Transverse colon (tissue), 4 donors: ENCODE data around the gene CADM1. TPM values are rescaled to one million over a fixed set of nuclear protein-coding genes. Genes with fewer than 3 reads are reported as not detected.

ENCODE experiments used
- DNase-seq: peaks from one replicate; pipeline ENCODE4 v3.0.0-alpha.2; 2019
- H3K27ac ChIP-seq, 4 donors: fragments of 200-600 bp; sonication (generic); 2 replicates each; pipeline ENCODE4 v1.5.1; 2016 to 2018; ENCODE audit warnings: inconsistent platforms in 4 of 4
- H3K27me3 ChIP-seq: fragments of 200-600 bp; sonication (generic); 2 replicates; pipeline ENCODE4 v1.5.1; 2017; ENCODE audit warnings: inconsistent platforms
- H3K36me3 ChIP-seq, 4 donors: fragments of 200-600 bp; sonication (generic); 2 replicates each; pipeline ENCODE4 v1.5.1; 2017 to 2019; ENCODE audit warnings: inconsistent platforms in 4 of 4
- H3K4me1 ChIP-seq, 4 donors: fragments of 200-600 bp; sonication (generic); 2 replicates each; pipeline ENCODE4 v1.5.1; 2017 to 2020; ENCODE audit warnings: inconsistent platforms in 4 of 4
- H3K4me3 ChIP-seq, 4 donors: fragments of 200-600 bp; sonication (generic); 1 replicate in 1 of 4; 2 replicates in 3 of 4; pipeline versions ENCODE4 v1.5.1 to v1.6.1; 2017 to 2019; ENCODE audit warnings: inconsistent platforms in 4 of 4
- H3K9me3 ChIP-seq, 2 donors: fragments of 200-600 bp; sonication (generic); 2 replicates each; pipeline ENCODE4 v1.5.1; 2017 to 2019; ENCODE audit warnings: inconsistent platforms in 2 of 2
- CTCF ChIP-seq, 5 experiments: fragments of 200-600 bp in 3 of 5; fragments of 450-650 bp in 2 of 5; sonication (generic) in 3 of 5; IDR thresholded peaks; 1 replicate in 2 of 5; 2 replicates in 3 of 5; pipeline ENCODE4 v1.5.1; 2016 to 2017; ENCODE audit warnings: antibody characterized with exemption in 5 of 5, inconsistent platforms in 3 of 5, mild to moderate bottlenecking in 2 of 5, moderate library complexity in 1 of 5
- EP300 ChIP-seq: sonication (generic); formaldehyde crosslinking; IDR thresholded peaks from one replicate; pipeline ENCODE4 v1.6.1; 2017; ENCODE audit warnings: antibody characterized with exemption, low read depth
- POLR2A ChIP-seq: fragments of 450-650 bp; IDR thresholded peaks from one replicate; pipeline ENCODE4 v1.6.1; 2016; ENCODE audit warnings: antibody characterized with exemption, mild to moderate bottlenecking, moderate library complexity
- POLR2AphosphoS5 ChIP-seq, 3 donors: sonication (generic); formaldehyde crosslinking; IDR thresholded peaks; one replicate each; pipeline ENCODE4 v1.6.1; 2016; ENCODE audit warnings: antibody characterized with exemption in 3 of 3
- WGBS, 2 donors: methylation state at CpG; one replicate each; pipeline ENCODE4 v1.1.5; 2018; ENCODE audit warnings: low coverage in 1 of 2; 5-methylcytosine and 5-hydroxymethylcytosine counted together
- in situ Hi-C, 4 donors: fragments of 200-750 bp; cut with MboI; loops; one replicate each; pipeline versions ENCODE4 v1.15.0 to v1.15.1; 2017; ENCODE audit warnings: low sequenced_read_pairs in 3 of 4, low pct_ligation_motif_present in 1 of 4, low pct_unique_long_range_greater_than_20kb in 1 of 4
- intact Hi-C: fragments of 100-400 bp; cut with DNase I; formaldehyde crosslinking; loops from one replicate; pipeline ENCODE4 v1.15.1; 2023; ENCODE audit warnings: low total_unique reads
- total RNA-seq, 4 donors: library from RNA; depleted of rRNA; stranded (reverse); fragments of >200 nt; gene quantifications; one replicate each; pipeline ENCODE4 v1.1.0, GENCODE V29; 2016

Gene CADM1
- total RNA-seq, 4 donors from 2014 or later: 2.8 to 6.4 (median 3.7) TPM

GRCh38 chr11:115215694-115216617, 288.3 kb downstream of the CADM1 start:
- in situ Hi-C loops: no loop called here
- Histone ChIP-seq H3K4me1 (no peaks in the 10 kb centered on the region), H3K27me3 (no peaks in the 10 kb centered on the region), H3K36me3 (no peaks in the 10 kb centered on the region), H3K9me3 (no peaks in the 10 kb centered on the region), H3K4me3 (no peak overlapping the region), H3K27ac (no peak overlapping the region)
- TF ChIP-seq POLR2A (no peak), CTCF (IDR thresholded peaks at IDR 0.05) (peak in 2 of 5 experiments; percentile 8 to 15), POLR2AphosphoS5 (IDR thresholded peaks at IDR 0.05) (no peak), EP300 (no peak)
- WGBS, 2 donors: 74 to 80% methylated on average over 8 to 11 of the region's 11 CpGs
- intact Hi-C loops: no loop called here
- DNase-seq: no peak

GRCh38 chr11:115214644-115215234, 289.5 kb downstream of the CADM1 start:
- TF ChIP-seq CTCF (IDR thresholded peaks at IDR 0.05) (no peak), EP300 (no peak), POLR2AphosphoS5 (IDR thresholded peaks at IDR 0.05) (no peak), POLR2A (no peak)
- H3K27me3 ChIP-seq: no peaks in the 10 kb centered on the region
- in situ Hi-C loops (no loop called here), intact Hi-C loops (no loop called here)
- no peaks in the 10 kb centered on the region for H3K9me3 ChIP-seq
- no peaks in the 10 kb centered on the region for H3K4me1 ChIP-seq
- H3K36me3 ChIP-seq: no peaks in the 10 kb centered on the region
- no peak for DNase-seq
- H3K27ac ChIP-seq: no peak overlapping the region
- no peak overlapping the region for H3K4me3 ChIP-seq
- WGBS, 2 donors: 90 to 100% methylated on average over 1 to 7 of the region's 7 CpGs

GRCh38 chr11:115213007-115213406, 291.2 kb downstream of the CADM1 start:
- Histone ChIP-seq H3K36me3 (no peaks in the 10 kb centered on the region), H3K9me3 (no peaks in the 10 kb centered on the region), H3K4me1 (no peaks in the 10 kb centered on the region), H3K27me3 (no peaks in the 10 kb centered on the region), H3K27ac (no peak overlapping the region), H3K4me3 (no peak overlapping the region)
- 70 to 93% methylated on average over 8 of the region's 8 CpGs for WGBS, 2 donors
- intact Hi-C loops: no loop called here
- in situ Hi-C loops: no loop called here
- TF ChIP-seq EP300: no peak
- no peak for TF ChIP-seq POLR2A
- no peak for TF ChIP-seq CTCF (IDR thresholded peaks at IDR 0.05)
- TF ChIP-seq POLR2AphosphoS5 (IDR thresholded peaks at IDR 0.05): no peak
- no peak for DNase-seq

GRCh38 chr11:115208808-115209259, 295.4 kb downstream of the CADM1 start:
- Histone ChIP-seq H3K9me3 (no peaks in the 10 kb centered on the region), H3K36me3 (no peaks in the 10 kb centered on the region), H3K27ac (no peak overlapping the region), H3K4me1 (no peaks in the 10 kb centered on the region), H3K4me3 (no peak overlapping the region), H3K27me3 (no peaks in the 10 kb centered on the region)
- DNase-seq: no peak
- in situ Hi-C loops (no loop called here), intact Hi-C loops (loop anchor here (5.0 kb wide), 1 partner anchor 1298 kb away; no protein-coding TSS in a partner anchor)
- TF ChIP-seq POLR2A (no peak), POLR2AphosphoS5 (IDR thresholded peaks at IDR 0.05) (no peak), EP300 (no peak), CTCF (IDR thresholded peaks at IDR 0.05) (no peak)
- WGBS, 2 donors: 94 to 98% methylated on average over 3 of the region's 3 CpGs
